Measurements from ENCODE around the gene PPIP5K1.

DNA sequence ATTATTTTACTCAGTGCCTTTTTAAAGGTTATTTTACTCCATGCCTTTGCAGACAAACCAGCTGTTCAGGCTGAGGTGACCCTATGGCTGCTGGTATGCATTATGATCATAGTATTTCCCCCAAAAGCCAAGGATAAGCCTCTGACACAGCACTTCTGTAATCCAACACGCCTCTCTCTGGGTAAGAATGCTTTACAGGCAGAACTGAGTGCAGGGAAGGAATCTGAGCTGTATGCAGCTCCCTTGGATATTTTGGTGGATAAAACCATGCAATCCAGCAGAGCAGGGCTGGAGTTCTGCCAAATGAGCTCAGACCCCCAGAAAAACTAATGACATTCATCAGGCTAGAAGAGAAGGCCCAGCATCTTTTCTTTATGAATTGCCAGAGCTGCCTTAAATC lies 84.3 kb downstream of the PPIP5K1 start:
- no peak for TF ChIP-seq POLR2A (IDR thresholded peaks at IDR 0.05; ENCODE audit: low read length)
- TF ChIP-seq GATA1 (IDR thresholded peaks at IDR 0.05; ENCODE audit: low read depth, low read length): no peak

All from erythroblast (primary cell).